SK-N-SH (cell line): ENCODE results near the gene RAI14. TPM values are rescaled to one million over a fixed set of nuclear protein-coding genes. Genes with fewer than 3 reads are reported as not detected.

Source experiments
- CTCF ChIA-PET: fragments of 300-600, 350-600 bp; formaldehyde crosslinking; extraction: SDS; loops from one replicate; lab custom pipeline; 2021; lab: Yijun Ruan, JAX
- POLR2A ChIA-PET: fragments of 350-600 bp; sonication (Branson Sonifier 250); formaldehyde crosslinking; extraction: SDS; loops from one replicate; lab custom pipeline; 2020; ENCODE audit warnings: antibody characterized with exemption, inconsistent platforms; lab: Yijun Ruan, JAX
- DNase-seq: peaks from one replicate; pipeline ENCODE4 v3.0.0; 2012
- H2AFZ ChIP-seq: fragments of 200-600 bp; sonication (generic); 2 replicates; pipeline ENCODE4 v1.8.1; 2016; ENCODE audit warnings: antibody characterized with exemption, mild to moderate bottlenecking, low read depth
- H3F3A ChIP-seq: fragments of 200-600 bp; sonication (generic); replicated peaks from 2 replicates; pipeline ENCODE3; 2016; ENCODE audit warnings: antibody characterized with exemption, mild to moderate bottlenecking; ENCODE audit not compliant: insufficient read depth
- H3K27ac ChIP-seq, 2 experiments: fragments of 200-500 bp in 1 of 2; fragments of 200-600 bp in 1 of 2; sonication (Bioruptor generic) in 1 of 2; sonication (generic), shearing (Covaris generic) in 1 of 2; 2 replicates each; pipeline versions ENCODE4 v1.5.1 to v1.6.1; 2014 to 2016; ENCODE audit warnings: low read depth in 2 of 2, inconsistent platforms in 1 of 2, low read length in 1 of 2, mild to moderate bottlenecking in 1 of 2, mixed read lengths in 1 of 2
- H3K27me3 ChIP-seq: fragments of 200-600 bp; sonication (generic), shearing (Covaris generic); 2 replicates; pipeline ENCODE4 v1.6.1; 2016; ENCODE audit warnings: mixed run types; ENCODE audit not compliant: insufficient read depth
- H3K36me3 ChIP-seq, 2 experiments: fragments of 200-500 bp in 1 of 2; fragments of 200-600 bp in 1 of 2; sonication (Bioruptor generic) in 1 of 2; sonication (generic) in 1 of 2; replicated peaks in 1 of 2; 2 replicates each; pipeline versions ENCODE3 to v1.5.1; 2014 to 2016; ENCODE audit warnings: low read length in 1 of 2, mild to moderate bottlenecking in 1 of 2; ENCODE audit not compliant: insufficient read depth in 2 of 2, control insufficient read depth in 1 of 2
- H3K4me1 ChIP-seq, 2 experiments: fragments of 200-500 bp in 1 of 2; fragments of 200-600 bp in 1 of 2; sonication (Bioruptor generic) in 1 of 2; sonication (generic), shearing (Covaris generic) in 1 of 2; 2 replicates each; pipeline versions ENCODE4 v1.5.1 to v1.6.1; 2014 to 2016; ENCODE audit warnings: low read depth in 1 of 2, low read length in 1 of 2, mixed run types in 1 of 2; ENCODE audit not compliant: insufficient read depth in 2 of 2, control insufficient read depth in 1 of 2
- H3K4me2 ChIP-seq: fragments of 200-600 bp; sonication (generic), shearing (Covaris generic); 2 replicates; pipeline ENCODE4 v1.6.1; 2017; ENCODE audit warnings: mixed run types
- H3K4me3 ChIP-seq, 2 experiments: fragments of 200-500 bp in 1 of 2; fragments of 200-600 bp in 1 of 2; sonication (Bioruptor generic) in 1 of 2; sonication (generic), shearing (Covaris generic) in 1 of 2; 2 replicates each; pipeline versions ENCODE4 v1.5.1 to v1.8.1; 2014 to 2016; ENCODE audit warnings: low read depth in 2 of 2, inconsistent platforms in 1 of 2, low read length in 1 of 2, mild to moderate bottlenecking in 1 of 2, mixed read lengths in 1 of 2, moderate library complexity in 1 of 2
- H3K79me2 ChIP-seq: fragments of 200-600 bp; sonication (generic); 2 replicates; pipeline ENCODE4 v1.8.1; 2017; ENCODE audit warnings: mild to moderate bottlenecking; ENCODE audit not compliant: insufficient read depth
- H3K9ac ChIP-seq: fragments of 200-600 bp; sonication (generic); 2 replicates; pipeline ENCODE4 v1.6.1; 2017; ENCODE audit warnings: mixed run types
- H3K9me2 ChIP-seq: fragments of 200-600 bp; sonication (generic); 2 replicates; pipeline ENCODE4 v1.6.1; 2017; ENCODE audit warnings: mixed run types
- H3K9me3 ChIP-seq: fragments of 200-600 bp; sonication (generic); 2 replicates; pipeline ENCODE4 v1.6.1; 2017; ENCODE audit warnings: mixed run types, mild to moderate bottlenecking, moderate library complexity
- H4K20me1 ChIP-seq: fragments of 200-600 bp; sonication (generic); 2 replicates; pipeline ENCODE4 v1.6.1; 2017; ENCODE audit warnings: mild to moderate bottlenecking, mixed run types; ENCODE audit not compliant: insufficient read depth
- CHD2 ChIP-seq: fragments of 150-350 bp; IDR thresholded peaks from 2 replicates; pipeline ENCODE4 v1.6.1; 2018; ENCODE audit warnings: low read length; ENCODE audit not compliant: partially characterized antibody
- ELF1 ChIP-seq: IDR thresholded peaks from 2 replicates; pipeline ENCODE4 v1.4.0; 2012
- EP300 ChIP-seq, 2 experiments: IDR thresholded peaks; 2 replicates each; pipeline versions ENCODE4 v1.4.0 to v1.6.1; 2012; ENCODE audit warnings: borderline replicate concordance in 1 of 2, low read depth in 1 of 2, low read length in 1 of 2
- FOXJ3 ChIP-seq: sonication (generic); formaldehyde crosslinking; IDR thresholded peaks from 2 replicates; pipeline ENCODE4 v1.5.1; 2020; ENCODE audit warnings: mild to moderate bottlenecking, missing genetic modification reagents
- GABPA ChIP-seq: IDR thresholded peaks from 2 replicates; pipeline ENCODE4 v1.4.0; 2012; ENCODE audit warnings: low read depth, mild to moderate bottlenecking
- GATA2 ChIP-seq: sonication (generic); formaldehyde crosslinking; IDR thresholded peaks from 2 replicates; pipeline ENCODE4 v1.5.0; 2020; ENCODE audit warnings: mild to moderate bottlenecking, missing genetic modification reagents
- JUND ChIP-seq: IDR thresholded peaks from 2 replicates; pipeline ENCODE4 v1.4.0; 2012
- MXI1 ChIP-seq: IDR thresholded peaks from 2 replicates; pipeline ENCODE4 v1.6.1; 2012; ENCODE audit warnings: mild to moderate bottlenecking, low read depth, low read length, improper control_type of control experiment
- PBX3 ChIP-seq: IDR thresholded peaks from 2 replicates; pipeline ENCODE4; 2012
- POLR2AphosphoS5 ChIP-seq: IDR thresholded peaks from 2 replicates; pipeline ENCODE4 v1.6.1; 2012; ENCODE audit warnings: low read depth, low read length
- RCOR1 ChIP-seq: fragments of 150-350 bp; IDR thresholded peaks from 2 replicates; pipeline ENCODE4 v1.6.1; 2017; ENCODE audit warnings: antibody characterized with exemption, low read length
- REST ChIP-seq: IDR thresholded peaks from 2 replicates; pipeline ENCODE4 v1.6.1; 2012; ENCODE audit warnings: mild to moderate bottlenecking, low read depth, low read length, moderate library complexity
- RXRA ChIP-seq: IDR thresholded peaks from 2 replicates; pipeline ENCODE4 v1.4.0; 2012; ENCODE audit warnings: low read depth, mild to moderate bottlenecking, borderline replicate concordance
- SIN3A ChIP-seq: IDR thresholded peaks from 2 replicates; pipeline ENCODE4 v1.6.1; 2012; ENCODE audit warnings: low read depth, mild to moderate bottlenecking, low read length, moderate library complexity, borderline replicate concordance
- SMC3 ChIP-seq: IDR thresholded peaks from 2 replicates; pipeline ENCODE4 v1.6.1; 2012; ENCODE audit warnings: low read depth, low read length, improper control_type of control experiment
- TCF12 ChIP-seq: IDR thresholded peaks from 2 replicates; pipeline ENCODE4 v1.4.0; 2012
- YY1 ChIP-seq: IDR thresholded peaks from 2 replicates; pipeline ENCODE4 v1.4.0; 2012; ENCODE audit warnings: low read depth, mild to moderate bottlenecking
- WGBS: methylation state at CpG from one replicate; pipeline ENCODE4 v1.1.6; 2017; ENCODE audit warnings: low lambda C conversion rate; 5-methylcytosine and 5-hydroxymethylcytosine counted together
- polyA plus RNA-seq, 3 experiments: library from polyadenylated mRNA; depleted of rRNA; stranded (reverse); fragments of >200 nt; gene quantifications; 2 replicates each; pipeline ENCODE4 v1.2.3, GENCODE V29; 2012
- TF ChIP-seq, protein P1 (sequence below): fragments of 200-600 bp; sonication (generic); IDR thresholded peaks from 2 replicates; pipeline ENCODE4 v1.6.1; 2017; ENCODE audit warnings: antibody characterized with exemption, mild to moderate bottlenecking, moderate library complexity
- TF ChIP-seq, protein P2 (sequence below): fragments of 150-350 bp; IDR thresholded peaks from 2 replicates; pipeline ENCODE4 v1.6.1; 2016; ENCODE audit warnings: mild to moderate bottlenecking, low read depth, low read length

Gene RAI14
- polyA plus RNA-seq, 1 of the 3 experiments (the other 2 are of a cell fraction), result 53.2 TPM

GRCh38 chr5:34610546-34610945 lies 45.6 kb upstream of the RAI14 start:
- Histone ChIP-seq H3K4me2 (no peak overlapping the region), H3K9me3 (no peaks in the 10 kb centered on the region), H2AFZ (peak overlapping the region; percentile 35; the same call in 1 of the 2 replicates)

DNA sequence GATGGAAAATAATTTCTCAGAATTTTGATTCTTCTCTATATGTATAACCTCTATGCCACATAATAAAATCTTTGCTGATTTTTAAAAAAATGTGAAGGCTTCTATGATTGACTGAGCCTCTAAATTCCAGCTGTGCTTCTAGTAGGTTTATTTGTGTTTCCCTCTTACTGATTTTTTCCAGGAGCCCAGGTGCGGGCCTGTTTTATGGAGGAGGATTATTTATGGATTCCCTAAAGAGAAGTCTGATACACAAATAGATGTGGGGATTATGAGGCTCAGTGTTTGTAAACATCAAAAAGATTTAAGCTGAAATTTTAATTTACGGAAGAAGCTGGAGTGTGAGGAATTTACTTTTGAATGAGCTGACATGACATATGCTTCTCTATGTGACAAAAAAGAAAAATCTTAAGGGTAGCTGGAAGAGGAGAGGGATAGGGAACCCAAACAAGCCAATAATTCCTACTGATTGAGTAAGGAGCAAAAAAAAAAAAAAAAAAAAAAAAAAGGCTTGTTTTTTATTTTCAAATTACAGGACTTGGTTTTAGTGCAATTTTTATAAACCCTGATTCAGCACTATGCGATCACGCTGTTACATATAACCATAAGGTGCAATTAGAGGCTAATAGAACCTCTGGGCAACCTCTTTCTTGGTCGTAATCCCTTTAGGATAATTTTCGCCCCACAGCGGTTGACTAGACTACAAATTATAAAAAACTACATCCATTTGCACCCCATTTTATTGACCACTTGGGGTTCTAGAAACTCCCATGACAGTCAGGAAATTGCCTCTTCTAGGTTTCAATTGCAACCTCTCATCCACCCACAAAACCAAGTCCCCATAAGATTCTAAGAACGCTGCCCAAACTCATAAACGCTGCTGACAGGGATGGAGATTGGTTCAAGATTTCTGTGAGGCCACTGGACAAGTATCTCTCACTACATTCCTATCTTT lies 44.4 kb upstream of the RAI14 start:
- H3K9ac ChIP-seq, result no peak overlapping the region
- H3K27me3 ChIP-seq, result no peaks in the 10 kb centered on the region
- no peaks in the 10 kb centered on the region for H3K79me2 ChIP-seq
- H3K4me3 ChIP-seq, result no peak overlapping the region
- ChIA-PET POLR2A (no interaction called here), CTCF (no interaction called here)
- 0 out of 2 replicates have a peak overlapping the region, but pooled peaks have one; percentile 35 for H2AFZ ChIP-seq
- no peaks in the 10 kb centered on the region for H3K9me2 ChIP-seq
- peaks cover 36% of the 10 kb centered on the region for H3F3A ChIP-seq
- 89% methylated on average over 9 of the region's 9 CpGs for WGBS
- H4K20me1 ChIP-seq, result no peaks in the 10 kb centered on the region
- no peak for DNase-seq
- H3K9me3 ChIP-seq, result no peaks in the 10 kb centered on the region
- no peak for TF ChIP-seq ELF1
- TF ChIP-seq REST, result no peak
- TF ChIP-seq SMC3, result no peak
- no peak for TF ChIP-seq SIN3A
- no peak for TF ChIP-seq POLR2AphosphoS5
- TF ChIP-seq, protein P1, sequence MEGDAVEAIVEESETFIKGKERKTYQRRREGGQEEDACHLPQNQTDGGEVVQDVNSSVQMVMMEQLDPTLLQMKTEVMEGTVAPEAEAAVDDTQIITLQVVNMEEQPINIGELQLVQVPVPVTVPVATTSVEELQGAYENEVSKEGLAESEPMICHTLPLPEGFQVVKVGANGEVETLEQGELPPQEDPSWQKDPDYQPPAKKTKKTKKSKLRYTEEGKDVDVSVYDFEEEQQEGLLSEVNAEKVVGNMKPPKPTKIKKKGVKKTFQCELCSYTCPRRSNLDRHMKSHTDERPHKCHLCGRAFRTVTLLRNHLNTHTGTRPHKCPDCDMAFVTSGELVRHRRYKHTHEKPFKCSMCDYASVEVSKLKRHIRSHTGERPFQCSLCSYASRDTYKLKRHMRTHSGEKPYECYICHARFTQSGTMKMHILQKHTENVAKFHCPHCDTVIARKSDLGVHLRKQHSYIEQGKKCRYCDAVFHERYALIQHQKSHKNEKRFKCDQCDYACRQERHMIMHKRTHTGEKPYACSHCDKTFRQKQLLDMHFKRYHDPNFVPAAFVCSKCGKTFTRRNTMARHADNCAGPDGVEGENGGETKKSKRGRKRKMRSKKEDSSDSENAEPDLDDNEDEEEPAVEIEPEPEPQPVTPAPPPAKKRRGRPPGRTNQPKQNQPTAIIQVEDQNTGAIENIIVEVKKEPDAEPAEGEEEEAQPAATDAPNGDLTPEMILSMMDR, result no peak
- TF ChIP-seq EP300 (IDR thresholded peaks at IDR 0.05; ENCODE audit: borderline replicate concordance in 1 of 2, low read depth in 1 of 2, low read length in 1 of 2), result no peak
- TF ChIP-seq YY1, result no peak
- no peak for TF ChIP-seq RCOR1
- no peak for TF ChIP-seq TCF12
- H3K36me3 ChIP-seq, result no peaks in the 10 kb centered on the region
- H3K27ac ChIP-seq, result no peak overlapping the region; a peak in 1 of 4 replicates
- peaks cover 0 to 22% of the 10 kb centered on the region in 2 experiments; a peak in 2 of 4 replicates for H3K4me1 ChIP-seq
- no peak overlapping the region for H3K4me2 ChIP-seq

More at GRCh38 chr5:34610546-34610945, 45.6 kb upstream of the RAI14 start:
- CTCF ChIA-PET, result no interaction called here
- POLR2A ChIA-PET, result no interaction called here
- no peaks in the 10 kb centered on the region for H3K9me2 ChIP-seq
- H3K27me3 ChIP-seq, result no peaks in the 10 kb centered on the region
- no peaks in the 10 kb centered on the region for H3K79me2 ChIP-seq
- H3K27ac ChIP-seq, result peak overlapping the region; percentile 67 to 98; a peak in 3 of 4 replicates
- no peak for DNase-seq
- TF ChIP-seq RXRA, result no peak
- TF ChIP-seq GABPA, result no peak
- TF ChIP-seq, protein P2, sequence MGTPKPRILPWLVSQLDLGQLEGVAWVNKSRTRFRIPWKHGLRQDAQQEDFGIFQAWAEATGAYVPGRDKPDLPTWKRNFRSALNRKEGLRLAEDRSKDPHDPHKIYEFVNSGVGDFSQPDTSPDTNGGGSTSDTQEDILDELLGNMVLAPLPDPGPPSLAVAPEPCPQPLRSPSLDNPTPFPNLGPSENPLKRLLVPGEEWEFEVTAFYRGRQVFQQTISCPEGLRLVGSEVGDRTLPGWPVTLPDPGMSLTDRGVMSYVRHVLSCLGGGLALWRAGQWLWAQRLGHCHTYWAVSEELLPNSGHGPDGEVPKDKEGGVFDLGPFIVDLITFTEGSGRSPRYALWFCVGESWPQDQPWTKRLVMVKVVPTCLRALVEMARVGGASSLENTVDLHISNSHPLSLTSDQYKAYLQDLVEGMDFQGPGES, result no peak
- no peak for TF ChIP-seq MXI1
- no peak for TF ChIP-seq GATA2 (CRISPR knock-in tag)
- TF ChIP-seq PBX3, result no peak
- no peak for TF ChIP-seq JUND
- no peak for TF ChIP-seq FOXJ3
- TF ChIP-seq CHD2, result no peak
- TF ChIP-seq ELF1, result no peak
- TF ChIP-seq, all 33 proteins: peak for 0
- peaks cover 0 to 22% of the 10 kb centered on the region in 2 experiments; a peak in 2 of 4 replicates for H3K4me1 ChIP-seq
- no peak overlapping the region; the same call in 1 of the 2 replicates for H3K9ac ChIP-seq
- no peak overlapping the region for H3K4me3 ChIP-seq
- no peaks in the 10 kb centered on the region for H4K20me1 ChIP-seq
- H3K36me3 ChIP-seq, result no peaks in the 10 kb centered on the region
- H3F3A ChIP-seq, result peaks cover 36% of the 10 kb centered on the region
